DND-41 (cell line): ENCODE results near the gene CTBP2.

Experiments
- ATAC-seq: fragments of 200-7000 bp; cut with Tn5 transposase; 3 replicates; pipeline ENCODE4 v1.9.1; 2021; ENCODE audit warnings: low read depth; ENCODE audit not compliant: insufficient read depth
- DNase-seq: peaks from one replicate; pipeline ENCODE4 v3.0.0-alpha.2; 2020
- H2AFZ ChIP-seq: 2 replicates; pipeline ENCODE4 v1.6.0; 2012; ENCODE audit warnings: low read depth, low read length
- H3K27ac ChIP-seq: 2 replicates; pipeline ENCODE4 v1.5.1; 2012; ENCODE audit warnings: low read length, inconsistent platforms
- H3K27me3 ChIP-seq: fragments of 200-600 bp; sonication (generic); 2 replicates; pipeline ENCODE4 v1.6.0; 2012; ENCODE audit warnings: low read length, mild to moderate bottlenecking, inconsistent platforms; ENCODE audit not compliant: insufficient read depth, poor library complexity
- H3K36me3 ChIP-seq: 2 replicates; pipeline ENCODE4 v1.5.1; 2012; ENCODE audit warnings: low read length, inconsistent platforms; ENCODE audit not compliant: insufficient read depth
- H3K4me1 ChIP-seq: 2 replicates; pipeline ENCODE4 v1.5.1; 2012; ENCODE audit warnings: mild to moderate bottlenecking, low read length; ENCODE audit not compliant: insufficient read depth
- H3K4me2 ChIP-seq: 2 replicates; pipeline ENCODE4 v1.6.0; 2012; ENCODE audit warnings: mild to moderate bottlenecking, moderate library complexity, low read length, inconsistent platforms; ENCODE audit not compliant: insufficient read depth
- H3K4me3 ChIP-seq, 2 experiments: fragments of 200-600 bp in 1 of 2; shearing (Covaris generic) in 1 of 2; 2 replicates each; pipeline ENCODE4 v1.5.1; 2012 to 2016; ENCODE audit warnings: inconsistent platforms in 2 of 2, low read length in 2 of 2, mild to moderate bottlenecking in 2 of 2, low read depth in 1 of 2, moderate library complexity in 1 of 2
- H3K79me2 ChIP-seq: 2 replicates; pipeline ENCODE4 v1.6.0; 2012; ENCODE audit warnings: low read length, inconsistent platforms; ENCODE audit not compliant: insufficient read depth
- H3K9ac ChIP-seq: 2 replicates; pipeline ENCODE4 v1.6.0; 2012; ENCODE audit warnings: low read depth, mild to moderate bottlenecking, inconsistent platforms, low read length, moderate library complexity
- H3K9me3 ChIP-seq: 2 replicates; pipeline ENCODE4 v1.5.1; 2012; ENCODE audit warnings: low read length, moderate library complexity, mild to moderate bottlenecking, inconsistent platforms; ENCODE audit not compliant: insufficient read depth, severe bottlenecking
- H4K20me1 ChIP-seq: 2 replicates; pipeline ENCODE4 v1.6.0; 2012; ENCODE audit warnings: low read length; ENCODE audit not compliant: insufficient read depth
- EZH2 ChIP-seq: IDR thresholded peaks from 3 replicates; pipeline ENCODE4 v1.6.1; 2012; ENCODE audit warnings: borderline replicate concordance, low read depth, mild to moderate bottlenecking, moderate library complexity, low read length, inconsistent platforms; ENCODE audit not compliant: severe bottlenecking
- TF ChIP-seq, protein P1 (sequence below): IDR thresholded peaks from 2 replicates; pipeline ENCODE4 v1.5.1; 2012; ENCODE audit warnings: borderline replicate concordance, low read length, moderate library complexity, mild to moderate bottlenecking; ENCODE audit not compliant: poor library complexity, severe bottlenecking; ENCODE audit errors: extremely low read depth

Gene CTBP2

DNA sequence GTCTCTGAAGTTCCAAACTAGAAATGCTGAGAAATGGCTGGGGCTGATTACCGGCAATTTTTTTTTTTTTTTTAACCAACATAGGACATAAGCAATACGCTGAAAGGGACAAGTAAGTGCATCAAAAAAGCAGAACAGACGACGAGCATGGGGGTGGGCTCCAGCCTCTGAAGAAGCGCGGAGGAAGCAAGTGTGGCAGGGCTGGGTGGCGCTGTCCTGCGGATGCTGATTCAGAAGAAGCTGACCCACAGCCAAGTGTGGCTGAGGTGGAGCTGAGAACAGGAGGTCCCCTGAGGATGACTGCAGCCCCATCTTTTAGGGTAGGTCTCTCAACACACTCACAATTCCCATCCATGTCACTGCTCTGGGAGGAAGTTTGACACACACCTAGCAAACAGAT, 65.6 kb downstream of the CTBP2 start:
- ATAC-seq, result no peak
- H3K79me2 ChIP-seq, result peaks cover 85% of the 10 kb centered on the region

GRCh38 chr10:125093974-125094705, 66.2 kb downstream of the CTBP2 start:
- Histone ChIP-seq H3K27ac (no peak overlapping the region), H3K9ac (no peak overlapping the region), H3K9me3 (no peaks in the 10 kb centered on the region), H3K4me3 (no peak overlapping the region), H3K4me1 (no peaks in the 10 kb centered on the region), H4K20me1 (peaks cover 75% of the 10 kb centered on the region), H3K36me3 (no peaks in the 10 kb centered on the region), H2AFZ (no peak overlapping the region), H3K27me3 (no peaks in the 10 kb centered on the region), H3K4me2 (no peak overlapping the region), H3K79me2 (peaks cover 85% of the 10 kb centered on the region)
- no peak for ATAC-seq
- TF ChIP-seq EZH2, result no peak
- TF ChIP-seq, protein P1, sequence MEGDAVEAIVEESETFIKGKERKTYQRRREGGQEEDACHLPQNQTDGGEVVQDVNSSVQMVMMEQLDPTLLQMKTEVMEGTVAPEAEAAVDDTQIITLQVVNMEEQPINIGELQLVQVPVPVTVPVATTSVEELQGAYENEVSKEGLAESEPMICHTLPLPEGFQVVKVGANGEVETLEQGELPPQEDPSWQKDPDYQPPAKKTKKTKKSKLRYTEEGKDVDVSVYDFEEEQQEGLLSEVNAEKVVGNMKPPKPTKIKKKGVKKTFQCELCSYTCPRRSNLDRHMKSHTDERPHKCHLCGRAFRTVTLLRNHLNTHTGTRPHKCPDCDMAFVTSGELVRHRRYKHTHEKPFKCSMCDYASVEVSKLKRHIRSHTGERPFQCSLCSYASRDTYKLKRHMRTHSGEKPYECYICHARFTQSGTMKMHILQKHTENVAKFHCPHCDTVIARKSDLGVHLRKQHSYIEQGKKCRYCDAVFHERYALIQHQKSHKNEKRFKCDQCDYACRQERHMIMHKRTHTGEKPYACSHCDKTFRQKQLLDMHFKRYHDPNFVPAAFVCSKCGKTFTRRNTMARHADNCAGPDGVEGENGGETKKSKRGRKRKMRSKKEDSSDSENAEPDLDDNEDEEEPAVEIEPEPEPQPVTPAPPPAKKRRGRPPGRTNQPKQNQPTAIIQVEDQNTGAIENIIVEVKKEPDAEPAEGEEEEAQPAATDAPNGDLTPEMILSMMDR, result no peak
- DNase-seq, result no peak

More for the DNA sequence above, 65.6 kb downstream of the CTBP2 start:
- Histone ChIP-seq H3K4me3 (no peak overlapping the region), H3K4me2 (no peak overlapping the region), H3K27me3 (no peaks in the 10 kb centered on the region), H3K27ac (no peak overlapping the region), H3K4me1 (no peaks in the 10 kb centered on the region), H4K20me1 (peaks cover 76% of the 10 kb centered on the region), H3K36me3 (no peaks in the 10 kb centered on the region), H3K9ac (no peak overlapping the region), H2AFZ (no peak overlapping the region), H3K9me3 (no peaks in the 10 kb centered on the region)
- DNase-seq, result no peak
- TF ChIP-seq EZH2, result no peak
- TF ChIP-seq, protein P1, result no peak

DNA sequence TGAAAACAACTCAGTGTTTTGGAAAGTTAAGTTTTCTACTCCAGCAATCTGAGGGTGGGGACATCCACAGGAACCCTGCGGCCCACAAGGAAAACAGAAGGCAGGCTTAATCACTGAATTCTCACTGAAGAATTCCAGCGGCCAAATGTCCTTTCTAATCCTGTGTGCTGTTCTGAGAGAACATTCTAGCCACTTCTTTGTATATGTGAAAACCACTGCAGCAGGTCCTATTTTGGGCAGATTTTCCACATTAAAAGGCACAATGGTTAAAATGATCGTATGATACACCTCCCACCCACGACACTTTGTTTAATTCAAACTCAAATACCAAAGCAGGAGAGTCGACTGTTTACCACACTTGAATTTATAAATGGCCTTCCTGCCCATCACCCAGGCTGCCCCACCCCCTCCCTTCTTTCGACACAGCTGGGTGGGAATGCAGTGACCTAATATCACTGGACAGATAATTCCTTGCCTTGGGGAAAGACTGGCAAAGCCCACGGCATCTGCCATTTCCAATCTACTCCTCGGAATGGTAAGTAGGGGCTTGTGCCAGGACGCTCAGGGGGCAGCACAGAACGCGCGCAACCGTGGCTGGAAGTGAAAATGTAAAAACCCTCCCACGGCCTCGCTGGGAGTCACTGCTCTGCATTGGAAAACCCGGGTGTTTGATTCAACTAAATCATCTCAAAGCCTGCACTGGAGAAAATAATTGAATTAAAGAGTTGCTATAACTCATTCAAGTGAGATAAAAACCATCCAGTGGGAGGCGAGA, 67.0 kb downstream of the CTBP2 start:
- Histone ChIP-seq H2AFZ (no peak overlapping the region), H3K79me2 (peaks cover 87% of the 10 kb centered on the region), H3K27ac (no peak overlapping the region), H3K9ac (no peak overlapping the region), H3K4me2 (no peak overlapping the region), H3K4me1 (no peaks in the 10 kb centered on the region), H3K36me3 (no peaks in the 10 kb centered on the region), H3K27me3 (no peaks in the 10 kb centered on the region), H3K4me3 (no peak overlapping the region), H4K20me1 (peaks cover 71% of the 10 kb centered on the region), H3K9me3 (no peaks in the 10 kb centered on the region)
- TF ChIP-seq, protein P1, result no peak
- no peak for TF ChIP-seq EZH2
- ATAC-seq (no peak), DNase-seq (no peak)
